Urothelium cell line (cell line): ENCODE data around the gene FBXO2.

Source experiments
- DNase-seq: peaks from one replicate; pipeline ENCODE4 v3.0.0; 2011; ENCODE audit warnings: low spot score, mixed read lengths
- FAIRE-seq: peaks from 2 replicates; lab custom pipeline; 2011; peaks lifted over from hg19 to GRCh38; lab: Jason Lieb, UNC

Gene FBXO2

GRCh38 chr1:11653101-11653860 lies 948 bp downstream of the FBXO2 start:
- peak; percentile 79 for DNase-seq
- FAIRE-seq = peak; percentile 62

- DNase-seq = no peak
- FAIRE-seq = no peak
These were observed 1.9 kb downstream of the FBXO2 start for GRCh38 chr1:11652203-11652780.

GRCh38 chr1:11651017-11651416 lies 3.2 kb downstream of the FBXO2 start:
- FAIRE-seq (no peak), DNase-seq (no peak)

DNA sequence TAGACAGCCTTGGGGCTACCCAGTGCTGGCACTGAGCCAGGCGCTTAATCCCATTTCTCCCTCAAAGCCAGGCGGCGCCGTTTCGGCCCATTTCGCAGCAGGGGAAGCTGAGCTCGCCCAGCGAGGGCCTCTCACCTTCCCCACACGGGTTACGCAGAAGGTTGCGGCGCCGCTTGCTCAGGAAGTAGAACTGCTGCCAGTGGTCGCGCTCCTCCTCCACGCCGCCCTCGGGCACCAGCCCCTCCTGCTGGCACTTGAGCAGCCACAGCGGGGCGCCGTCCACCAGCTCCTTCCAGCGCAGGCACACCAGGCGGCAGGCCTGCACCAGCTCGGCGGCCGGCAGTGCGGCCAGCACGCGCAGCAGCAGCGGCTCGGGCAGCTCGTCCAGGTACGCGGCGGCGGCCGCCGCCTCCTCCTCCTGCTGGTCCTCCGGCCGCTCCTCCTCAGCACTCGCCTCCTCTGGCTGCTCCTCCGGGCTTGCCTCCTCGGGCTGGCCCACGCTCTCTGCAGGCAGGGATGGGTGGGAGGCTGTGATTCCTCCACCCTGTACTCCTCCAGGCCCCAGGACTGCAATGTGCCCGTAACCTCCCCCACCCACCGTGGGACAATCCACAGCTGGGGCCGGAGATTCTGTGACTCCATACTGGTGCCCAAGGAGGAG lies 3.8 kb downstream of the FBXO2 start:
- peak; percentile 57 for DNase-seq
- FAIRE-seq = peak; percentile 13

GRCh38 chr1:11649624-11650330 lies 4.5 kb downstream of the FBXO2 start:
- FAIRE-seq (no peak), DNase-seq (no peak)

GRCh38 chr1:11649237-11649623 lies 5.0 kb downstream of the FBXO2 start:
- no peak for DNase-seq
- FAIRE-seq = no peak

- FAIRE-seq = no peak
- DNase-seq = no peak
These were observed 5.5 kb downstream of the FBXO2 start for GRCh38 chr1:11648732-11649158.

DNA sequence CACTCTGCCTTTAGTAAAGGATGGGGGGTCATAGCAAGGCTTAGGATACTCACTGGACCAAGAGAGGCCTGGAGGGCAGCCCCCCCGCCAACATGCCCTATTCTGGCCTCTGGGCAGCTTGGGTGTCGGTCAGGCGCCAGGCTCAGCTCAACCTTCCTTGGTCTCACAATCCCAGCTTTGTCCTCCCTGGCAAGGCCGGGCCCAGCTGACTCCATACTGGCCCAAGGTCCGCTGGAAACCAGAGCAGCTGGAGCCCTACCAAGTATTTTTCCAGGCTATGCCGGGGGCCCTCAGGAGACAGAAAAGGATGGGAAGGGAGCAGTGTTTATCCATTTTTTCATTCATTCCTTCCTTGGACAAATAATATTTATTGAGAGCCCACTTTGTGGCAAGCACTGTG lies 6.2 kb downstream of the FBXO2 start:
- no peak for DNase-seq
- FAIRE-seq = no peak

DNA sequence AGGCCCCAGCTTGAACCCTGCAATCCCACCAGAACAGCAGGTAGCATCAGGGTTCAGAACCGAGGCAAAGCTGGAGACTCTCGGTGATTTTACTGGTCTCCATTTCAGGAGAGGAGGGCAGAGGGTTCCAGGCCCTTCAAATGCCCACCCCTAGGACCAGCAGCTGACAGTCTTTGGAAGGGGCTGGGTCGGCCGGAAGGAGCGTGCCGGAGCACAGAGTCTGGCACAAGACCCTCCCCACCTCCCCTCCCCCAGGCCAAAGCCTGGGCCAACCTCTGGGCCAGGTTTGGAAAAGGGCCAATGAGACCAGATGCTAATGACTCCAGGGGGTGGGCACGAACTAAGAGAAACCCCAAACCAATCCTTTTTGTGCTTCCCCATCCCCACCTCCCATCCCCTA lies 6.9 kb downstream of the FBXO2 start:
- no peak for FAIRE-seq
- DNase-seq = no peak

DNA sequence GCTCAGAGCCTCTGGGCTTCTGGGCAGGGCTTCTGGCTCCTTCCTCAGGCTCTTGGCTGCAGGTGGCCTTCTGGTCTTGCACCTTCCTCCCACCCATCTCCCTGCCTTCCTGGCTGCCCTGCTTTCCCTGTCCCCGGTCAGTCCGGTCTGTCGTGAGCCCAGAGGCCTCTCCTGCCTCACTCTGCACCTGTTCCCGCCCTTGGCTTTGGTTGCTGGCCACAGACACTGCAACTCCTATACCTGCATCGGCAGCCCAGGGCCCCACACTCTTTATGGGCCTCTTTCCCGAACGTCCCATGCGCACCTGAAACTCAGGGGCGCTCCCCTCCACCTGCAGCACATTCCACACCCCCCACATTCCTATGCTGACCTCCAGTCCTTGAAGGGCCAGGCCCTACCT lies 7.9 kb downstream of the FBXO2 start:
- FAIRE-seq (no peak), DNase-seq (no peak)

- peak; percentile 77 for DNase-seq
- peak; percentile 80 for FAIRE-seq
These were observed 8.5 kb downstream of the FBXO2 start for GRCh38 chr1:11645670-11646265.

DNA sequence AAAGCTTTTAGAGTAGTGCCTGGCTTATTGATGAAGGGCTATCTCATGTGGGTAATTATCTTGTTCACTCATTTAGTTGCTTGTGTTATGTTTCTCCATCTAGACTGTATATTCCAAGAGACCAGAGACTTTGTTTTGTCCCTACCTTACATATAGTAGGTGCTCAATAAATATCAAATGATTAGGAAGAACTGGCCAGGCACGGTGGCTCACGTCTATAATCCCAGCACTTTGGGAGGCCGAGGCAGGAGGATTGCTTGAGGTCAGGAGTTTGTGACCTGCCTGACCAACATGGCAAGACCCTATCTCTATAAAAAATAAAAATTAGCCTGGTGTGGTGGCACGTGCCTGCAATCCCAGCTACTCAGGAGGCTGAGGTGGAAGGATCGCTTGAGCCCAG lies 9.0 kb downstream of the FBXO2 start:
- no peak for DNase-seq
- no peak for FAIRE-seq

DNA sequence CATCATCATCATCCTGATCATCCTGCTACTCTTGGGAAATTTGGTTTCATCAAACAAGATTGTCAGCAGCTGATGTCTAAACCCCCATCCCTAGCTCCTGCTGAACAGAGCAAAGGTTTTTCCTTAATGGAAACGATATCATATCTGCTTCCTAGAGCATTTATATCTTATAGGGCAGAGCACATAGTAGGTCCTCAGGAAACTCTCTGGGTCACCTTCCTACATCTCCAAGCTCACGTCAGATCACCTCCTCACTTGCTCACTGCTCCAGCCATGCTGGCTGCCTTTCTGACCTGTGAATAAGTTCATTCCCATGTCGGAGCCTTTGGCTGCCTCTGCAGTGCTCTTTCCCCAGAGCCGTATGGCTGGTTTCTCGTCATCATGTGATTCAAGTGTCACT lies 10.4 kb downstream of the FBXO2 start:
- FAIRE-seq = no peak
- no peak for DNase-seq

- DNase-seq (peak; percentile 77), FAIRE-seq (peak; percentile 84)
These were observed 11.7 kb downstream of the FBXO2 start for GRCh38 chr1:11642418-11643017.

DNA sequence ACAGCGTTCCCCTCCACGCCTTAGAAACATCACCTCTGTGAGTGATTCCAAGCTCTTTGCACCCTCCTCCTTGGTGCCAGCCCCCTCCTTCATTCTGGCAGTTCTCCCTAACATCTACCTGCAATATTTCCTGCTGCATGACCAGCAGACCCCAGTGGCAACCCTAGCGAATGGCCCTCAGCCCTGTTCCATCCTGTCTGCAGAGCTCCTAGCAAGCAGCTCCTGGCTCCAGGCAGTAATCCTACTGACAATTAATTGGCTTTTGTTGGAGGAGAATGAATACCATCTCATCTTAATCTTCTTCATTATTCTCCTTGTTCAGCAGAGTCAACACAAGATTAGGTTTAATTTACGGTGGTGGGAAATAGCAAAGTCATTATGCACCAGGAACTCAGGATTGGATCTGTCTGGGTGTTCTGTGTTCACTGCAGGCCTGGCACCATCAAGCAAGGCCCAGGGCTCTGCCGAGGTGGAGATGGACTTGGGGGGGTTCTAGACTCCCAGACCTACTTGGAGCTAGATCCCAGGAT lies 12.4 kb downstream of the FBXO2 start:
- DNase-seq (no peak), FAIRE-seq (no peak)

GRCh38 chr1:11640944-11641343 lies 13.3 kb downstream of the FBXO2 start:
- DNase-seq (no peak), FAIRE-seq (no peak)

DNA sequence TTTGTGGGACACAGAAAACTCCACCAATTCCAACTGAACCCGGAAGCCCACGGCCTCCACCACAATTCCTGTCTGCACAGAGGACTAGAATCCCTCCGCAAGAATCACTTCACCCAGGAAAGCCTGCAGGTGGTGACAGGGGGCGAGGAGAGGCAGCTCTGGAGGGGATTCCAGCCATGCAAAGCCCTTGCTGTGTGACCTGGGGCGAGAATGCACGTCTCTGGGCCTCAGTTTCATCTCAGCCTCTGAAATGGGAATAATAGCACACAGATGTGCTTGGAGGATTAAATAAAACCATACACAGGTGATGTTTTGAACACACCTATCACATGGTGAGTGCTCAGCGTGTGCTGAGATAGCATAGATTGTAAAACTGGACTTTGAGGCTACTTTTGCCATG lies 14.1 kb downstream of the FBXO2 start:
- DNase-seq (no peak), FAIRE-seq (no peak)

DNA sequence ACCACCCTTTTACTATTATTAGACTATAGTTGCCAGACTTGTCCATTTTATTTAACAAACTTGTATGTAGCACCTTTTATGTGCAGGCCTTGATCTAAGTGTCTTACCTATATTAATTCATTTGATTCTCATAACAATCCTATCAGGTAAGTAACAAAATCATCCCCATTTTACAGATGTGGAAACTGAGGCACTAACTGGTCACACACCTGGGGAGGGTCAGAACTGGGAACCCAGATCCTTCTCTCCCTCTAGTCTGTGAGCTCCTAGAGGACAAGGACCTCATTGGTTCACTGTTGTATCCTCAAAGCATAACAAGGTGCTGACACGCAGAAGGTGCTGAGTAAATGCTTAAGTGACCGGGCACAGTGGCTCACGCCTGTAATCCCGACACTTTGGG lies 14.9 kb downstream of the FBXO2 start:
- DNase-seq = no peak
- no peak for FAIRE-seq

DNA sequence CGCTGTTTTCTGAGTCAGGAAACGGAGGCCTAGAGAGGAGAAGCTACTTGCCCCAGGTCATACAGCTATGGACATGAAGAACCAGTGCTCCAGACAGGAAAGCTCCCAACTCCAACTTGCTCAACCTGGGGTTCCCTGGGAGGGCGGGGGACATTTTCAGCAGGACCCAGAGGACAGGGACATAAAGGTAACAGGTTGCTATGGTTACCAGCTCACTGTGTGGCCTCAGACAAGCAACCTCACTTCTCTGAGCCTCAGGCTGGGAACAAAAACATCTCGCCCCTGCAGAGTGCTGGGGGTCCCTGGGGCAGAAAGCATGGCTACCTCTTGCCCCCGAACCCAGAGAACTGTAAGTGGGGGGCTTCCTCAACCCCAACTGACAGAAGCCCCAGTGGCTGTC lies 16.1 kb downstream of the FBXO2 start:
- DNase-seq (no peak), FAIRE-seq (no peak)

DNA sequence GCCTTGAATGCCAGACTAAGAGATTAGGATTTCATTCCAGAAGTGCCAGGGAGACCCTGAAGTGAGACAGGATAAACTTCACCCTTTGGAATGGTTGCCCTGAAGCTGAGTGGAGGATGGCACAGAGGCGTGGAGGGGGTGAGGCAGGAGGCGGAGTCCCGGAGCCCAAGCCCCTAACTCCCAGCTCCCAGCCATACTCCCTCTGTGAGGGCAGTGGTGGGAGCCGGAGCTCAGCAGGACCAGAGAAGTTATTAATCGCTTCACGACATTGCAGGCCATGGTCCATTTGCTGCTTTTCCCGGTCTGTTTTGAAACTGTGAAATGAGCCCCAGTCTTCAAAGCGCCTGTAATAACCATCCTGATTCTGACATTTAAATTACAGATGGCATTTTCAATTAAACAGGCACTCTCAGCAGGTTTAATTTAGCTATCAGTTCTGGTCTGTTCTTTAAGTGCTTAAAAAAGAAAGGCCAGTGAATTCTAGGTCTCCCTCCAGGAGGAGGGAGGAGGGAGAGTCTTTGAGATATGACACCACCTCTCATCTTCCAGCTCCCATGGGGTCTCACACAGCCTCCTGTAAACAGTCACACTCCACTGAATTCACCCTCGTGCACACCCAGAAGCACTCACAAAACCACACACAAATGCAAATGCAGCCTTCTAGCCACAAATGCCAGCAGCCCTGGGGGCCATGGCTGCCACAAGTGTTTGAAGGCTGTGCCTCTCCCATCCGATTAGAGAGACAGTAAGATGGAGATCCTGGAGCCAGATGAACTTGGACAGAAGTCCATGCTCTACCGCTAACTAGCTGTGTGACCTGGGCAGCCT lies 19.6 kb downstream of the FBXO2 start:
- DNase-seq (no peak), FAIRE-seq (no peak)
